Smooth muscle cell (in vitro differentiated cells): ENCODE results near the gene TNFRSF1B. TPM values are rescaled to one million over a fixed set of nuclear protein-coding genes. Genes with fewer than 3 reads are reported as not detected.

Source experiments
- DNase-seq: peaks from one replicate; lab custom pipeline; 2025; ENCODE audit not compliant: unreplicated experiment; lab: John Stamatoyannopoulos, UW
- H2AFZ ChIP-seq: fragments of 200-600 bp; sonication (generic); 2 replicates; pipeline ENCODE4 v1.6.0; 2016; ENCODE audit warnings: antibody characterized with exemption, low read depth, mild to moderate bottlenecking
- H3F3A ChIP-seq: fragments of 200-600 bp; sonication (generic); 2 replicates; pipeline ENCODE4 v1.6.0; 2017; ENCODE audit warnings: antibody characterized with exemption, low read depth
- H3K27ac ChIP-seq: fragments of 200-600 bp; sonication (generic); 2 replicates; pipeline ENCODE4 v1.5.1; 2016; ENCODE audit warnings: low read depth, mild to moderate bottlenecking
- H3K27me3 ChIP-seq: fragments of 200-600 bp; sonication (generic); 2 replicates; pipeline ENCODE4 v1.6.1; 2016; ENCODE audit warnings: low read depth, mild to moderate bottlenecking
- H3K36me3 ChIP-seq: fragments of 200-600 bp; sonication (generic); 2 replicates; pipeline ENCODE4 v1.5.1; 2016; ENCODE audit warnings: low read depth
- H3K4me1 ChIP-seq: fragments of 200-600 bp; sonication (generic); 2 replicates; pipeline ENCODE4 v1.5.1; 2016; ENCODE audit warnings: low read depth
- H3K4me2 ChIP-seq: fragments of 200-600 bp; sonication (generic); 2 replicates; pipeline ENCODE4 v1.6.0; 2016; ENCODE audit warnings: mild to moderate bottlenecking
- H3K4me3 ChIP-seq: fragments of 200-600 bp; sonication (generic); 2 replicates; pipeline ENCODE4 v1.5.1; 2016; ENCODE audit warnings: mild to moderate bottlenecking
- H3K79me2 ChIP-seq: fragments of 200-600 bp; sonication (generic); 2 replicates; pipeline ENCODE4 v1.6.0; 2016; ENCODE audit warnings: low read depth, mild to moderate bottlenecking
- H3K9ac ChIP-seq: fragments of 200-600 bp; sonication (generic); 2 replicates; pipeline ENCODE4 v1.6.0; 2016; ENCODE audit warnings: low read depth
- H3K9me3 ChIP-seq: fragments of 200-600 bp; sonication (generic); replicated peaks from 2 replicates; pipeline ENCODE4 v1.5.1; 2016; ENCODE audit warnings: low read depth
- H4K20me1 ChIP-seq: fragments of 200-600 bp; sonication (generic); 2 replicates; pipeline ENCODE4 v1.6.0; 2016; ENCODE audit warnings: low read depth
- CTCF ChIP-seq: fragments of 200-600 bp; sonication (generic); IDR thresholded peaks from 2 replicates; pipeline ENCODE4 v1.5.1; 2017; ENCODE audit warnings: borderline replicate concordance, mild to moderate bottlenecking, antibody characterized with exemption; ENCODE audit not compliant: insufficient read depth, poor library complexity, severe bottlenecking
- WGBS: methylation state at CpG from one replicate; pipeline ENCODE4 v1.1.7; 2016; ENCODE audit warnings: low lambda C conversion rate; 5-methylcytosine and 5-hydroxymethylcytosine counted together
- polyA plus RNA-seq: library from polyadenylated mRNA; unstranded; fragments of >200 nt; fragmentation: Nextera tagmentation; extraction: Ambion mirVana; gene quantifications from 2 replicates; pipeline ENCODE4 v1.2.1, GENCODE V29; 2016
- total RNA-seq: library from RNA; depleted of rRNA; stranded (reverse); fragments of >200 nt; gene quantifications from 2 replicates; pipeline ENCODE4 v1.2.3, GENCODE V29; 2014

Gene TNFRSF1B
- total and polyA plus RNA-seq, 2 experiments from 2014 or later = 9.0 to 20.3 TPM

- DNase-seq = peak; percentile 31
- Histone ChIP-seq H3K4me1 (peaks cover 23% of the 10 kb centered on the region), H2AFZ (no peak overlapping the region), H3K27ac (peak overlapping the region; percentile 98), H3K27me3 (no peaks in the 10 kb centered on the region), H3K9me3 (no peaks in the 10 kb centered on the region), H3K79me2 (no peaks in the 10 kb centered on the region), H3K36me3 (no peaks in the 10 kb centered on the region), H3K9ac (peak overlapping the region; percentile 92), H3K4me2 (peak overlapping the region; percentile 70), H4K20me1 (no peaks in the 10 kb centered on the region), H3K4me3 (no peak overlapping the region), H3F3A (peaks cover 22% of the 10 kb centered on the region)
- WGBS = 31% methylated on average over 17 of the region's 17 CpGs
- no peak for TF ChIP-seq CTCF
Measured at GRCh38 chr1:12179111-12179519, 12.3 kb downstream of the TNFRSF1B start.

GRCh38 chr1:12179676-12180075, 12.9 kb downstream of the TNFRSF1B start:
- peak overlapping the region; percentile 98 for H3K27ac ChIP-seq

GRCh38 chr1:12180315-12180714, 13.5 kb downstream of the TNFRSF1B start:
- peak overlapping the region; percentile 98 for H3K27ac ChIP-seq
- H4K20me1 ChIP-seq = no peaks in the 10 kb centered on the region
- H3K4me2 ChIP-seq = no peak overlapping the region
- TF ChIP-seq CTCF = no peak
- H3K36me3 ChIP-seq = no peaks in the 10 kb centered on the region
- H2AFZ ChIP-seq = no peak overlapping the region
- 89% methylated on average over 10 of the region's 10 CpGs for WGBS
- DNase-seq = no peak
- H3K4me3 ChIP-seq = no peak overlapping the region
- H3K9ac ChIP-seq = no peak overlapping the region
- H3K4me1 ChIP-seq = peaks cover 25% of the 10 kb centered on the region
- H3K79me2 ChIP-seq = no peaks in the 10 kb centered on the region
- no peaks in the 10 kb centered on the region for H3K27me3 ChIP-seq
- peaks cover 14% of the 10 kb centered on the region for H3F3A ChIP-seq
- H3K9me3 ChIP-seq = no peaks in the 10 kb centered on the region

More at GRCh38 chr1:12179676-12180075, 12.9 kb downstream of the TNFRSF1B start:
- Histone ChIP-seq H3K79me2 (no peaks in the 10 kb centered on the region), H2AFZ (no peak overlapping the region), H3K9ac (peak overlapping the region; percentile 69), H3K4me1 (peaks cover 27% of the 10 kb centered on the region), H3F3A (peaks cover 18% of the 10 kb centered on the region), H3K27me3 (no peaks in the 10 kb centered on the region), H4K20me1 (no peaks in the 10 kb centered on the region), H3K36me3 (no peaks in the 10 kb centered on the region), H3K9me3 (no peaks in the 10 kb centered on the region), H3K4me3 (no peak overlapping the region), H3K4me2 (no peak overlapping the region)
- 96% methylated on average over 8 of the region's 8 CpGs for WGBS
- TF ChIP-seq CTCF = no peak
- DNase-seq = no peak

- H3K9ac ChIP-seq = no peak overlapping the region
- H3K4me2 ChIP-seq = no peak overlapping the region
- WGBS = 95% methylated on average over 7 of the region's 7 CpGs
- H3K36me3 ChIP-seq = no peaks in the 10 kb centered on the region
- no peaks in the 10 kb centered on the region for H3K27me3 ChIP-seq
- H2AFZ ChIP-seq = no peak overlapping the region
- DNase-seq = no peak
- H3K9me3 ChIP-seq = no peaks in the 10 kb centered on the region
- no peaks in the 10 kb centered on the region for H3K79me2 ChIP-seq
- H4K20me1 ChIP-seq = no peaks in the 10 kb centered on the region
- peaks cover 22% of the 10 kb centered on the region for H3K4me1 ChIP-seq
- no peak overlapping the region for H3K4me3 ChIP-seq
- no peak for TF ChIP-seq CTCF
- peaks cover 13% of the 10 kb centered on the region for H3F3A ChIP-seq
- peak overlapping the region; percentile 98 for H3K27ac ChIP-seq
Measured at GRCh38 chr1:12180903-12181302, 14.1 kb downstream of the TNFRSF1B start.
